ENCODE results near the gene AKAP12.

GRCh38 chr6:151233731-151234130 lies 6.0 kb upstream of the AKAP12 start:
- TF ChIP-seq CTCF (IDR thresholded peaks at IDR 0.05; ENCODE audit: low read depth, low read length) (no peak), POLR2A (IDR thresholded peaks at IDR 0.05; ENCODE audit: extremely low read depth, insufficient read length) (no peak), MYC (IDR thresholded peaks at IDR 0.05; ENCODE audit: low read depth, low read length) (no peak)
